Brain microvascular endothelial cell (primary cell): ENCODE data around the gene KCNMA1.

Experiments used
- DNase-seq: peaks from one replicate; pipeline ENCODE4 v3.0.0-alpha.2; 2020
- H3K27ac ChIP-seq: fragments of 250-450 bp; sonication (Bioruptor Pico); 2 replicates; pipeline ENCODE4 v1.5.1; 2020; ENCODE audit warnings: mild to moderate bottlenecking, moderate library complexity
- H3K27me3 ChIP-seq: fragments of 250-450 bp; sonication (Bioruptor Pico); replicated peaks from 2 replicates; pipeline ENCODE4 v1.5.1; 2020; ENCODE audit warnings: mild to moderate bottlenecking
- H3K36me3 ChIP-seq: fragments of 250-450 bp; sonication (Bioruptor Pico); replicated peaks from 2 replicates; pipeline ENCODE4 v1.5.1; 2020; ENCODE audit warnings: mild to moderate bottlenecking
- H3K4me3 ChIP-seq: 2 replicates; pipeline ENCODE4 v1.5.1; 2011; ENCODE audit warnings: low read depth, mild to moderate bottlenecking, control low read depth, low read length, moderate library complexity
- in situ Hi-C: cut with HindIII; loops from 2 replicates; pipeline ENCODE4 v1.10.0; 2017; ENCODE audit warnings: low sequenced_read_pairs, low pct_ligation_motif_present
- TF ChIP-seq, protein P1 (sequence below): IDR thresholded peaks from 2 replicates; pipeline ENCODE4 v1.5.1; 2011; ENCODE audit warnings: low read depth, mild to moderate bottlenecking, moderate library complexity, low read length, control low read depth, inconsistent platforms; ENCODE audit errors: missing control alignments

The KCNMA1 gene

DNA sequence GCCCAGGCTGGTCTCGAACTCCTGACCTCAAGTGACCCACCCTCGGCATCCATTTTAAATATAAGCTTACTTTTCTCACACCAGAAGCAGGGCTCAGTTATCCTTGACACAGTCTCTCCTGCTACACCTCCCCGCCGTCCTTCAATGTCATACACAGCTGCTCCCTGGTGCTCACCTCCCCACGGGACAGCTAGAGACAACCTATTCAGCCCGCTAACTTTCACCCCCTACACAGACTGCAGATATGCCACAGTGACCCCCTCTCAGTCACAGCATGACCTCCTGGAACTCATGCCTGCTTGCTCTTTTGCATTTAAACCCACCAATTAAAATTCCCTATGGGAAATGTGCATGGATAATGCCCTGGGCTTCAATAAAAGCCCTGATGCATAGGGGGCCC, 44.2 kb upstream of the KCNMA1 start:
- Histone ChIP-seq H3K27me3 (peaks cover 2% of the 10 kb centered on the region), H3K27ac (no peak overlapping the region), H3K4me3 (no peak overlapping the region), H3K36me3 (no peaks in the 10 kb centered on the region)
- TF ChIP-seq, protein P1, sequence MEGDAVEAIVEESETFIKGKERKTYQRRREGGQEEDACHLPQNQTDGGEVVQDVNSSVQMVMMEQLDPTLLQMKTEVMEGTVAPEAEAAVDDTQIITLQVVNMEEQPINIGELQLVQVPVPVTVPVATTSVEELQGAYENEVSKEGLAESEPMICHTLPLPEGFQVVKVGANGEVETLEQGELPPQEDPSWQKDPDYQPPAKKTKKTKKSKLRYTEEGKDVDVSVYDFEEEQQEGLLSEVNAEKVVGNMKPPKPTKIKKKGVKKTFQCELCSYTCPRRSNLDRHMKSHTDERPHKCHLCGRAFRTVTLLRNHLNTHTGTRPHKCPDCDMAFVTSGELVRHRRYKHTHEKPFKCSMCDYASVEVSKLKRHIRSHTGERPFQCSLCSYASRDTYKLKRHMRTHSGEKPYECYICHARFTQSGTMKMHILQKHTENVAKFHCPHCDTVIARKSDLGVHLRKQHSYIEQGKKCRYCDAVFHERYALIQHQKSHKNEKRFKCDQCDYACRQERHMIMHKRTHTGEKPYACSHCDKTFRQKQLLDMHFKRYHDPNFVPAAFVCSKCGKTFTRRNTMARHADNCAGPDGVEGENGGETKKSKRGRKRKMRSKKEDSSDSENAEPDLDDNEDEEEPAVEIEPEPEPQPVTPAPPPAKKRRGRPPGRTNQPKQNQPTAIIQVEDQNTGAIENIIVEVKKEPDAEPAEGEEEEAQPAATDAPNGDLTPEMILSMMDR: no peak
- DNase-seq: no peak
- in situ Hi-C loops: no loop called here

DNA sequence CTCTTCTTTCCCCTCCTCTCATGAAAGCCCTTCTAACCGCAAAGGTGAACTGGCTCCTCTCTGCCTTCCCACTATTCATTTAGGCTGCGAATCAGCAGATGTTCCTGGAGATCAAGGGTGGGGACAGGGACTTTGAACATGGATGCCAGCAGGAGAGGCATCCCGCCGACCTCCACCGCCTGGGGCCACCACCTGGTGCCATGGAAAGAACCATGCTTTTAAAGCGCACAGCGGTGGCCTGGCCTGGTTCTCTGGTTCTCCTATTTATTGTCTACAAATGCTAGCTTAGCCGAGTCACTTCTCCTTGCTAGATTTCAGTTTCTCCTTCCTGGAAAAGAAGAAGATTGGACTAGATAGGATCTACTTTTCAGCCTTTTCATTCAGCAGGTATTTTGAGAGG, 43.2 kb upstream of the KCNMA1 start:
- Histone ChIP-seq H3K27me3 (peaks cover under 1% of the 10 kb centered on the region), H3K4me3 (no peak overlapping the region), H3K27ac (no peak overlapping the region), H3K36me3 (no peaks in the 10 kb centered on the region)
- TF ChIP-seq, protein P1: no peak
- in situ Hi-C loops: no loop called here
- DNase-seq: no peak

DNA sequence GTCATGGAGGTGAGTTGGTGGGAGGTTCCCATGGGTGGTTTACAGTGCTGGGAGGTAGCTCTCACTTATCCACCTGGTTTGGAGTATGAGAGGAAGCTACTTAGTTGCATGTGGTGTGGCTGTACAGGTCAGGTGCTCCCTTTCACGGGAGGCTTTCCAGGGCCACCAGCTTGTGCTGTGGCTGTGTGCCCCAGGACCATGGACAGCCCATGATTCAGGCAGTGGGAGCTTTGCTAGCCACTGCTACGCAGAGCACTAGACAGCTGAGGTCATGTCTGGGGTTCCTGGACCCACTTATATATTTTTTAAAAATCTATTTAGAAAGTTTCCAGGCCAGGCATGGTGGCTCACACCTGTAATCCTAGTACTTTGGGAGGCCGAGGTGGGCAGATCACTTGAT, 42.5 kb upstream of the KCNMA1 start:
- in situ Hi-C loops: no loop called here
- no peaks in the 10 kb centered on the region for H3K36me3 ChIP-seq
- TF ChIP-seq, protein P1: no peak
- no peaks in the 10 kb centered on the region for H3K27me3 ChIP-seq
- no peak for DNase-seq
- no peak overlapping the region for H3K27ac ChIP-seq
- H3K4me3 ChIP-seq: no peak overlapping the region

DNA sequence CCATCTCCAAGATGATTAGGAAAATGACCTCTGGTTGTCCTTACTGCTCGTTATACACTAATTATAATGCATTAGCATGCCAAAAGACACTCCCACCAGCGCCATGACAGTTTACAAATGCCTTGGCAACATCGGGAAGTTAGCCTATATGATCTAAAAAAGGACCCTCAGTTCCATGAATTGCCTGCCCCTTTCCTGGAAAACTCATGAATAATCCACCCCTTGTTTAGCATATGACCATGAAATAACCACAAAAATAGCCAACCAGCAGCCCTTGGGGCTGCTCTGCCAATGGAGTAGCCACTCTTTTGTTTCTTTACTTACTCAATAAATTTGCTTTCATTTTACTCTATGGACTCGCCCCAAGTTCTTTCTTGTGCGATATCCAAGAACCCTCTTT, 41.6 kb upstream of the KCNMA1 start:
- DNase-seq: no peak
- TF ChIP-seq, protein P1: no peak
- no peak overlapping the region for H3K4me3 ChIP-seq
- H3K36me3 ChIP-seq: no peaks in the 10 kb centered on the region
- in situ Hi-C loops: no loop called here
- H3K27ac ChIP-seq: no peak overlapping the region
- no peaks in the 10 kb centered on the region for H3K27me3 ChIP-seq

DNA sequence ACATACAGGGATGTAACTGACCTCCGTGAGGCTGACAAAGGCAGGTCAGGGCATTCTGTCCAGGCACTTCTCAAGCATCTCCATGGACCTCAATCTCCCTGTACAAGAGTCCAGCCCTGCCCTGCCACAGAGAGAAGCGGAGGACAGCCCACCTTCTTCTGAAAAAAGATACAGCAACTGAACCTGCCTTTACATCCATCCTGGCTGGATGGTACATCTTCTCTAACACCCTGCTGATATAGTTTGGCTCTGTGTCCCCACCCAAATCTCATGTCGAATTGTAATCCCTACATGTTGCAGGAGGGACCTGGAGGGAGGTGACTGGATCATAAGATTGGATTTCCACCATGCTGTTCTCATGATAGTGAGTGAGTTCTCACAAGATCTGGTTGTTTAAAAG, 40.5 kb upstream of the KCNMA1 start:
- in situ Hi-C loops: no loop called here
- no peak overlapping the region for H3K27ac ChIP-seq
- H3K4me3 ChIP-seq: no peak overlapping the region
- DNase-seq: no peak
- no peaks in the 10 kb centered on the region for H3K27me3 ChIP-seq
- no peaks in the 10 kb centered on the region for H3K36me3 ChIP-seq
- TF ChIP-seq, protein P1: no peak

DNA sequence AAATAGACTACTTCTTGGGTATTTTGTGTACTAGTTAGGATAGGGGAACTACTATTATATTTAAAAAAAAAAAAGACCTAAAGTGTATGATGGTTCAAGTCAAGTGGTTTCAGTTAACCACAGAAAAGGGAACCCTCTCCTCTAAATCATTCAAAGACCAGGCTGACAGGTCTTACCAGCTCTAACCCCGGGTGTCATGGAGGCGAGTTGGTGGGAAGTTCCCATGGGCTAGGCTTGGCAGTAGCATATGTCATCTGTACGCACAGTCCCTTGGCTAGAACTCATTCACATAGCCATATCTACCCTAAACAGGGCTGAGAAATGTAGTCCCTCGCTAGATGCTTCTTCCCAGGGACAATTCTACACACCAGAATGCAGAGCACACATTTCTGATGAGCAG, 37.7 kb upstream of the KCNMA1 start:
- no peak overlapping the region for H3K4me3 ChIP-seq
- TF ChIP-seq, protein P1: no peak
- H3K27ac ChIP-seq: no peak overlapping the region
- DNase-seq: no peak
- in situ Hi-C loops: no loop called here
- H3K36me3 ChIP-seq: no peaks in the 10 kb centered on the region
- H3K27me3 ChIP-seq: no peaks in the 10 kb centered on the region
